COLO668 (cell line): ENCODE results near the gene MCFD2.
"Not testable (repeated sequence)": the region's sequence is repeated elsewhere in the genome, so short reads cannot be mapped to it uniquely, and the experiment has no call there.

Source experiments
- DNase-seq: peaks from one replicate; lab custom pipeline; 2025; ENCODE audit not compliant: unreplicated experiment; lab: John Stamatoyannopoulos, UW

Gene MCFD2

GRCh38 chr2:46904908-46905678, 10.5 kb downstream of the MCFD2 start:
- DNase-seq: not testable (repeated sequence)

- not testable (repeated sequence) for DNase-seq
Measured at GRCh38 chr2:46902980-46903379, 12.6 kb downstream of the MCFD2 start.

- DNase-seq: no peak
Measured at GRCh38 chr2:46902465-46902864, 13.1 kb downstream of the MCFD2 start.

- DNase-seq: no peak
Measured at GRCh38 chr2:46901611-46902010, 14.0 kb downstream of the MCFD2 start.

GRCh38 chr2:46900381-46900780, 15.2 kb downstream of the MCFD2 start:
- DNase-seq: no peak

- DNase-seq: no peak
Measured at GRCh38 chr2:46899053-46899452, 16.6 kb downstream of the MCFD2 start.

GRCh38 chr2:46898024-46898423, 17.6 kb downstream of the MCFD2 start:
- no peak for DNase-seq

GRCh38 chr2:46893269-46893939, 22.2 kb downstream of the MCFD2 start:
- no peak for DNase-seq

GRCh38 chr2:46891956-46892553, 23.6 kb downstream of the MCFD2 start:
- DNase-seq: no peak

GRCh38 chr2:46888421-46888952, 27.1 kb downstream of the MCFD2 start:
- DNase-seq: no peak

GRCh38 chr2:46887028-46887885, 28.3 kb downstream of the MCFD2 start:
- DNase-seq: no peak

- no peak for DNase-seq
Measured at GRCh38 chr2:46886268-46887027, 29.2 kb downstream of the MCFD2 start.

GRCh38 chr2:46885376-46885775, 30.2 kb downstream of the MCFD2 start:
- no peak for DNase-seq

GRCh38 chr2:46879511-46879910, 36.1 kb downstream of the MCFD2 start:
- DNase-seq: no peak

GRCh38 chr2:46878886-46879285, 36.7 kb downstream of the MCFD2 start:
- DNase-seq: no peak

- DNase-seq: no peak
Measured at GRCh38 chr2:46878240-46878877, 37.2 kb downstream of the MCFD2 start.

GRCh38 chr2:46877619-46878113, 37.9 kb downstream of the MCFD2 start:
- DNase-seq: no peak

GRCh38 chr2:46876741-46877384, 38.7 kb downstream of the MCFD2 start:
- no peak for DNase-seq
